Activated CD4-positive, alpha-beta T cell treated with anti-CD3 and anti-CD28 coated beads, Interleukin-2, amount 10 ng/mL, durations not matched to agents 24 days and 14 days (primary cell): ENCODE data around the gene OR2F1. TPM values are rescaled to one million over a fixed set of nuclear protein-coding genes. Genes with fewer than 3 reads are reported as not detected.

Experiments used
- DNase-seq: peaks from one replicate; pipeline ENCODE4 v3.0.0; 2022
- H3K27ac Mint-ChIP-seq: one replicate; pipeline ENCODE4 v1.8.0; 2022; ENCODE audit warnings: mild to moderate bottlenecking, mixed read lengths
- H3K27me3 Mint-ChIP-seq: one replicate; pipeline ENCODE4 v1.8.0; 2022; ENCODE audit warnings: mixed read lengths
- H3K36me3 Mint-ChIP-seq: one replicate; pipeline ENCODE4 v1.8.0; 2022; ENCODE audit warnings: low read depth, mild to moderate bottlenecking, mixed read lengths
- H3K4me1 Mint-ChIP-seq: one replicate; pipeline ENCODE4 v1.8.0; 2021; ENCODE audit warnings: mixed read lengths
- H3K4me3 Mint-ChIP-seq: one replicate; pipeline ENCODE4 v1.8.0; 2022; ENCODE audit warnings: mild to moderate bottlenecking, moderate library complexity, mixed read lengths
- H3K9me3 Mint-ChIP-seq: one replicate; pipeline ENCODE4 v1.8.0; 2021; ENCODE audit warnings: mixed read lengths
- intact Hi-C: fragments of 100-400 bp; cut with micrococcal nuclease; formaldehyde crosslinking; loops from one replicate; pipeline ENCODE4 v1.15.1; 2023
- total RNA-seq: library from RNA; stranded (reverse); gene quantifications from 2 replicates; pipeline ENCODE4 v1.2.3, GENCODE V29; 2022

Gene OR2F1
- total RNA-seq, 1 donor from 2014 or later, result not detected

GRCh38 chr7:143974459-143974858, 19.8 kb downstream of the OR2F1 start:
- no peaks in the 10 kb centered on the region for H3K36me3 Mint-ChIP-seq
- no peak overlapping the region for H3K4me3 Mint-ChIP-seq
- H3K27ac Mint-ChIP-seq, result no peak overlapping the region
- H3K9me3 Mint-ChIP-seq, result no peaks in the 10 kb centered on the region
- no peaks in the 10 kb centered on the region for H3K4me1 Mint-ChIP-seq
- intact Hi-C loops, result no loop called here
- no peak for DNase-seq
- H3K27me3 Mint-ChIP-seq, result peaks cover 8% of the 10 kb centered on the region

- Mint-ChIP-seq H3K27ac (no peak overlapping the region), H3K27me3 (peaks cover 9% of the 10 kb centered on the region), H3K9me3 (no peaks in the 10 kb centered on the region), H3K4me3 (no peak overlapping the region), H3K36me3 (no peaks in the 10 kb centered on the region), H3K4me1 (no peaks in the 10 kb centered on the region)
- intact Hi-C loops, result no loop called here
- no peak for DNase-seq
Observed at GRCh38 chr7:143975617-143976016, 21.0 kb downstream of the OR2F1 start.

- no peak for DNase-seq
- H3K4me3 Mint-ChIP-seq, result no peak overlapping the region
- H3K9me3 Mint-ChIP-seq, result no peaks in the 10 kb centered on the region
- no peaks in the 10 kb centered on the region for H3K4me1 Mint-ChIP-seq
- peaks cover 9% of the 10 kb centered on the region for H3K27me3 Mint-ChIP-seq
- intact Hi-C loops, result no loop called here
- H3K27ac Mint-ChIP-seq, result no peak overlapping the region
- no peaks in the 10 kb centered on the region for H3K36me3 Mint-ChIP-seq
Observed at GRCh38 chr7:143978585-143978984, 23.9 kb downstream of the OR2F1 start.

DNA sequence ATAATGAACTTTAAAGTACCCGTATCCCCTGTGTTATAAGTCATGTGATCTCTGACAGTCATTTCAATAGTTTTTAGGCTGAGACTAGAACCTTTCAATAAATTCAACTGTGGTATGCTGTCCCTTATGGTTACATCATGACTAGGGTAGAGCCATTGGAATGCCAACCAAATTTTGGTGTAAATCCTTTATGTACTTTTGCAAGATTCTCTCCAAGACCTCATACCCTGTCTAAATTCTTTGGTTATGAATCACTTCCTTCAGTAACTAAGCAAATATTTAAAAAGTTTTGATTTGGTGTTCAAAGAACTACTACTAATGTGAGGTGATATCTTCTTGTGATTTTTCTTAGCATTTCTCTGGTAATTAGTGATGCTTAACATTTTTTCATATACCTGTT, 24.7 kb downstream of the OR2F1 start:
- peaks cover 9% of the 10 kb centered on the region for H3K27me3 Mint-ChIP-seq
- H3K4me3 Mint-ChIP-seq, result no peak overlapping the region
- intact Hi-C loops, result no loop called here
- no peaks in the 10 kb centered on the region for H3K9me3 Mint-ChIP-seq
- no peak overlapping the region for H3K27ac Mint-ChIP-seq
- no peaks in the 10 kb centered on the region for H3K36me3 Mint-ChIP-seq
- no peaks in the 10 kb centered on the region for H3K4me1 Mint-ChIP-seq
- DNase-seq, result no peak

DNA sequence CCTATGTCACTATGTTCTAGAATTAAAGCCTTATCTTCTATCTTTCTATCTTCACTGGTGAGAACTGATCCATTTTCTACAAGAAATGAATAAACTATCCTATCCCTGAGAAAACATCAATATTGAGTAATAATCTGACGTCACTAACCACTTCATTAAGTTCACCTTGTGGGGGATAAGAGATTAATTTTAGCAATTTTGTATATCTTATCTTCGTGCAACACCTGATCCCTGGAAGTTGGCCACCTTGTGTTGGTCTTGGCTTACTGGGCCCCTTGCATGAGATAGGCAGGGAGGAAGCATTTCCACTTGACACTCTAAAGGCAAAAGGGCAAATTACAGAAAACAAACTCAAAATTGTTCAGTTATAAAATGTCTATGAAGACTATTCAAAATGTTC, 25.4 kb downstream of the OR2F1 start:
- Mint-ChIP-seq H3K9me3 (no peaks in the 10 kb centered on the region), H3K4me3 (no peak overlapping the region), H3K27ac (no peak overlapping the region), H3K4me1 (no peaks in the 10 kb centered on the region), H3K27me3 (peaks cover 9% of the 10 kb centered on the region), H3K36me3 (no peaks in the 10 kb centered on the region)
- intact Hi-C loops, result no loop called here
- no peak for DNase-seq

- no peak for DNase-seq
- Mint-ChIP-seq H3K4me3 (no peak overlapping the region), H3K36me3 (no peaks in the 10 kb centered on the region), H3K4me1 (no peaks in the 10 kb centered on the region), H3K27me3 (peaks cover 9% of the 10 kb centered on the region), H3K27ac (no peak overlapping the region), H3K9me3 (no peaks in the 10 kb centered on the region)
- intact Hi-C loops, result no loop called here
Observed at GRCh38 chr7:143980746-143981510, 26.3 kb downstream of the OR2F1 start.

- H3K9me3 Mint-ChIP-seq, result peaks cover 6% of the 10 kb centered on the region
- no peak overlapping the region for H3K27ac Mint-ChIP-seq
- H3K4me3 Mint-ChIP-seq, result no peak overlapping the region
- peaks cover 2% of the 10 kb centered on the region for H3K27me3 Mint-ChIP-seq
- intact Hi-C loops, result no loop called here
- no peak for DNase-seq
- H3K36me3 Mint-ChIP-seq, result no peaks in the 10 kb centered on the region
- H3K4me1 Mint-ChIP-seq, result peaks cover 10% of the 10 kb centered on the region
Observed at GRCh38 chr7:143983960-143984359, 29.3 kb downstream of the OR2F1 start.

DNA sequence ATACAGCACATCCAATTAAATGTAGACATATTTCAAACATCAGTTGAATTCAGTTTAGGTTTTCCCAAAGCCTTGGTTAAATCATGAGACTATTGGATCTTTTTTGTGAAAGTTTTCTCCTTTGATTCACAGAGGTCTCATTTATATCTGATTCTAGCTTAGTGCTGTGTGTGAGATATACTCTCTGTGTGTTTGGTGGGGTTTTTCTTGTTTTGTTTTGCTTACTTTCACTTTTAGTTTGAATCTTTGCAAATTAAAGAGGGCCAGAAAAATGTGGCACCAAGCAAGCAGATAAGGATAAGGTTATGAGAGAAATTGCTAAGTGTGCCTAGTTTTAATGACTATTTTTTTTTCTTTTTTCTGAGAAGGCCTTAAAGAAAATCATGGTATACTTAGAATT, 32.9 kb downstream of the OR2F1 start:
- Mint-ChIP-seq H3K9me3 (peaks cover 13% of the 10 kb centered on the region), H3K27ac (no peak overlapping the region), H3K36me3 (peaks cover 2% of the 10 kb centered on the region), H3K27me3 (peaks cover 2% of the 10 kb centered on the region), H3K4me1 (peaks cover 10% of the 10 kb centered on the region), H3K4me3 (peak overlapping the region; percentile 11)
- DNase-seq, result no peak
- intact Hi-C loops, result loop anchor here (5.0 kb wide), 1 partner anchor 35 kb away; no protein-coding TSS in a partner anchor

GRCh38 chr7:143988976-143989745, 34.5 kb downstream of the OR2F1 start:
- peaks cover 13% of the 10 kb centered on the region for H3K9me3 Mint-ChIP-seq
- H3K36me3 Mint-ChIP-seq, result peaks cover 2% of the 10 kb centered on the region
- peaks cover 2% of the 10 kb centered on the region for H3K27me3 Mint-ChIP-seq
- H3K4me1 Mint-ChIP-seq, result peaks cover 10% of the 10 kb centered on the region
- no peak for DNase-seq
- H3K27ac Mint-ChIP-seq, result no peak overlapping the region
- no peak overlapping the region for H3K4me3 Mint-ChIP-seq
- intact Hi-C loops, result loop anchor here (5.0 kb wide), 1 partner anchor 33 kb away; no protein-coding TSS in a partner anchor

DNA sequence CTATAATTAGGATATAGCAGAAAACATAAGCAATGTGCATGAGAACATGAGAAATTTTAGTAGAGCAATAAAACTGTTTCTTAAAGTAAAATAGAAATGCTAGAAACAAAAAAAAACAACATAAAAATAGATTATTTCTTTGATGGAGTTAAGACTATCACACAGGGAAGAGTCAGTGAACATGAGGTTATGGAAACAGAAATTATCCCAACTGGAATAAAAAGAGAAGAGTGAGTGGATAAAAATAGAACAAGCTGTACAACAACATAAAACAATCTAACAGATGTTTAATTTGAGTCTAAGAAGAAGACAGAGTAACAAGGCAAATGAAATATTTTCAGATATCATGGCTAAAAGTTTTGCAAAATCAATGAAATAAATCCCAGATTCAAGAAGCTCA, 38.0 kb downstream of the OR2F1 start:
- peaks cover 2% of the 10 kb centered on the region for H3K36me3 Mint-ChIP-seq
- peaks cover 7% of the 10 kb centered on the region for H3K9me3 Mint-ChIP-seq
- DNase-seq, result no peak
- no peak overlapping the region for H3K27ac Mint-ChIP-seq
- intact Hi-C loops, result no loop called here
- peaks cover 2% of the 10 kb centered on the region for H3K4me1 Mint-ChIP-seq
- peaks cover 4% of the 10 kb centered on the region for H3K27me3 Mint-ChIP-seq
- H3K4me3 Mint-ChIP-seq, result no peak overlapping the region

- no peak overlapping the region for H3K27ac Mint-ChIP-seq
- no peak overlapping the region for H3K4me3 Mint-ChIP-seq
- H3K9me3 Mint-ChIP-seq, result peaks cover 7% of the 10 kb centered on the region
- no peaks in the 10 kb centered on the region for H3K4me1 Mint-ChIP-seq
- intact Hi-C loops, result no loop called here
- H3K36me3 Mint-ChIP-seq, result peaks cover 2% of the 10 kb centered on the region
- DNase-seq, result no peak
- peaks cover 4% of the 10 kb centered on the region for H3K27me3 Mint-ChIP-seq
Observed at GRCh38 chr7:143993924-143994323, 39.3 kb downstream of the OR2F1 start.

DNA sequence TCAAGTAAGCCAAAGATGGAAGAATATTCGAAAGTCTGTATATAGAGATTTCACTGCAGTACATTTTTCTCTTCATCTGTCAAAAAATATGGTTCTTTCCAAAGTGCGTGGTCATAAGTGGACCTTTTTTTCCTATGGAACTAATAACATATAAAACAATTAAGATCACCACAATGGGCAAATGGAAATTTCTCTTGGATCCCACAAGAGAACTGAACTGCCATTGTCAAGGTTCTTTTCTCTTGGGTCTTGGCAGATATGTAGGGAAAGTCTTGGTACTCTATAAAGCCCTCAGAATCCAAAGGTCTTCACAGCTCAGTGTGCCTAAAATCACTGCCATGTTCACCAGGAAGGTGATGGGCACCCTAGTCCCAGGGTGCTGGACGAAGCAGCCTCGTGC, 45.4 kb downstream of the OR2F1 start, which contains the start of gene OR6B1:
Gene OR6B1, plus strand, starts transcription at position 301 of the 400 bp plus-strand sequence. CDS start 3,677 bp downstream, outside the sequence.
- Mint-ChIP-seq H3K9me3 (no peaks in the 10 kb centered on the region), H3K4me1 (no peaks in the 10 kb centered on the region), H3K27me3 (peaks cover 8% of the 10 kb centered on the region), H3K4me3 (no peak within 1 kb of the TSS), H3K27ac (no peak within 1 kb of the TSS), H3K36me3 (no peaks in the 10 kb centered on the region)
- DNase-seq, result no peak
- intact Hi-C loops, result no loop called here

DNA sequence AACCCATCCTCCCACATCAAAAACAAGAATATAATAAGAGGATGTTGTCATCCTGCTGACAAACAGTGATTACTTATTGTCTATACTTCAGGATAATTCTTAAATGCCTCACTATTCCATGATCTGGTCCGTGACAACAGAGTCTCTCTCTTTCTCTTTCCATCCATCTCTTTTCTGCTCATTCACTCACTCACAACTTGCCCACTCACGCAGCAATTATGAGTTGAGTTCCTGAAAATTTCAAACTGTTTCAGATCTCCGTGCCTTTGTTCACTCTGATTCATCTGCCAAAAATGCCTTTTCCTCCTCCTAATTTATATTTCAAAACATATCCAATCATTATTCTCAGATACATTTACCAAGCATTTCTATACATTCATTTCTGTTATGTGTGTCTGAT, 46.9 kb downstream of the OR2F1 start:
- no peaks in the 10 kb centered on the region for H3K9me3 Mint-ChIP-seq
- no peak overlapping the region for H3K27ac Mint-ChIP-seq
- H3K4me1 Mint-ChIP-seq, result no peaks in the 10 kb centered on the region
- H3K27me3 Mint-ChIP-seq, result peaks cover 11% of the 10 kb centered on the region
- H3K4me3 Mint-ChIP-seq, result no peak overlapping the region
- no peaks in the 10 kb centered on the region for H3K36me3 Mint-ChIP-seq
- intact Hi-C loops, result no loop called here
- peak; percentile 9 for DNase-seq

GRCh38 chr7:144004703-144005102, 50.1 kb downstream of the OR2F1 start:
- Mint-ChIP-seq H3K27ac (no peak overlapping the region), H3K4me3 (no peak overlapping the region), H3K36me3 (no peaks in the 10 kb centered on the region), H3K27me3 (peaks cover 12% of the 10 kb centered on the region), H3K4me1 (no peaks in the 10 kb centered on the region), H3K9me3 (peaks cover 10% of the 10 kb centered on the region)
- intact Hi-C loops, result no loop called here
- DNase-seq, result no peak
